Activated CD4-positive, alpha-beta memory T cell treated with anti-CD3 and anti-CD28 coated beads for 36 hours (primary cell): ENCODE measurements around the gene GJD4. TPM values are rescaled to one million over a fixed set of nuclear protein-coding genes. Genes with fewer than 3 reads are reported as not detected.

ENCODE experiments used
- CTCF ChIA-PET: fragments of 350-600 bp; sonication (Branson Sonifier 250); formaldehyde crosslinking; loops from one replicate; lab custom pipeline; 2021; ENCODE audit warnings: antibody characterized with exemption, inconsistent platforms; lab: Charles Lee
- POLR2A ChIA-PET: fragments of 350-600 bp; sonication (Branson Sonifier 250); formaldehyde crosslinking; loops from one replicate; lab custom pipeline; 2021; ENCODE audit warnings: antibody characterized with exemption; lab: Charles Lee
- DNase-seq: peaks from one replicate; pipeline ENCODE4 v3.0.0-alpha.2; 2020
- H3K27ac Mint-ChIP-seq: one replicate; pipeline ENCODE4 v1.8.0; 2021; ENCODE audit warnings: mixed read lengths
- H3K27me3 Mint-ChIP-seq: one replicate; pipeline ENCODE4 v1.8.0; 2021; ENCODE audit warnings: mixed read lengths
- H3K36me3 Mint-ChIP-seq: one replicate; pipeline ENCODE4 v1.8.0; 2021; ENCODE audit warnings: mixed read lengths
- H3K4me1 Mint-ChIP-seq: one replicate; pipeline ENCODE4 v1.8.0; 2021; ENCODE audit warnings: low read depth, mixed read lengths
- H3K4me3 Mint-ChIP-seq: one replicate; pipeline ENCODE4 v1.8.0; 2021; ENCODE audit warnings: mild to moderate bottlenecking, mixed read lengths
- H3K9me3 Mint-ChIP-seq: one replicate; pipeline ENCODE4 v1.8.0; 2021; ENCODE audit warnings: mixed read lengths
- intact Hi-C: fragments of 100-400 bp; cut with micrococcal nuclease; formaldehyde crosslinking; loops from one replicate; pipeline ENCODE4 v1.15.1; 2023
- total RNA-seq, 2 experiments: library from RNA; stranded (reverse); gene quantifications; one replicate each; pipeline ENCODE4 v1.2.3, GENCODE V29; 2021

GJD4 gene
- total RNA-seq, 2 experiments from 2014 or later = not detected

- intact Hi-C loops = loop anchor here (2.0 to 10.0 kb wide), 4 partner anchors 270 to 647 kb away; partner anchors contain the start of genes CCNY and CREM
These were observed 37.1 kb downstream of the GJD4 start, which contains the start of gene FZD8 for GRCh38 chr10:35642035-35642792. TSS of gene FZD8 (minus strand) at chr10:35642296. CDS start at chr10:35641429, 867 bp downstream.

DNA sequence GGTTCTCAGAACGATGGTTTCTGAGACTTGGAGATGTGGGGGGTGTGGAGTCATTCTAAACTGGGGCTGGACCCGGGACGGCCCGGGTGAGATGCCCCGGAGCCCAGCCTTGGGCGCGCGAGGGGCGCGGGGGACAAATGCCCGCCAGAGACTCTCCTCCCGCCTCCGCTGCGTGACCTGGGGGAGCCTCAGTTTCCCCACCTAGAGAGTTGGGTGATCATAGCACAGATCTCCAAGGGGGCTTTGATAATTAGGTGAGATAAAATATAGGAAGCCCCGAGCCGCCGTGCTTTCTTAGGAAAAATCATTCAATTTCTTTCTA is 37.6 kb downstream of the GJD4 start:
- Mint-ChIP-seq H3K27ac (no peak overlapping the region), H3K36me3 (no peaks in the 10 kb centered on the region), H3K27me3 (peaks cover 31% of the 10 kb centered on the region), H3K4me1 (peaks cover 22% of the 10 kb centered on the region), H3K4me3 (peak overlapping the region; percentile 78), H3K9me3 (no peaks in the 10 kb centered on the region)
- POLR2A ChIA-PET = no interaction called here
- DNase-seq = no peak
- intact Hi-C loops = loop anchor here (2.0 to 10.0 kb wide), 4 partner anchors 270 to 648 kb away; partner anchors contain the start of genes CCNY and CREM
- CTCF ChIA-PET = no interaction called here

More at GRCh38 chr10:35642035-35642792, 37.1 kb downstream of the GJD4 start, which contains the start of gene FZD8:
- Mint-ChIP-seq H3K27me3 (peaks cover 34% of the 10 kb centered on the region), H3K4me3 (peak within 1 kb of the TSS; percentile 78), H3K9me3 (no peaks in the 10 kb centered on the region), H3K27ac (no peak within 1 kb of the TSS), H3K4me1 (peaks cover 27% of the 10 kb centered on the region), H3K36me3 (no peaks in the 10 kb centered on the region)
- DNase-seq = peak; percentile 83
- CTCF ChIA-PET = no interaction called here
- POLR2A ChIA-PET = no interaction called here

- H3K36me3 Mint-ChIP-seq = no peaks in the 10 kb centered on the region
- no peaks in the 10 kb centered on the region for H3K9me3 Mint-ChIP-seq
- POLR2A ChIA-PET = no interaction called here
- peaks cover 22% of the 10 kb centered on the region for H3K4me1 Mint-ChIP-seq
- peaks cover 24% of the 10 kb centered on the region for H3K27me3 Mint-ChIP-seq
- CTCF ChIA-PET = interaction anchor here (0.5 to 0.6 kb wide), 2 partner anchors 8 to 138 kb away, joined by 3 to 4 read pairs; no protein-coding TSS in a partner anchor
- intact Hi-C loops = loop anchor here (2.0 to 10.0 kb wide), 4 partner anchors 269 to 649 kb away; partner anchors contain the start of genes CCNY and CREM
- H3K27ac Mint-ChIP-seq = no peak overlapping the region
- peak; percentile 13 for DNase-seq
- H3K4me3 Mint-ChIP-seq = peak overlapping the region; percentile 78
These were observed 38.3 kb downstream of the GJD4 start for GRCh38 chr10:35643151-35644049.

DNA sequence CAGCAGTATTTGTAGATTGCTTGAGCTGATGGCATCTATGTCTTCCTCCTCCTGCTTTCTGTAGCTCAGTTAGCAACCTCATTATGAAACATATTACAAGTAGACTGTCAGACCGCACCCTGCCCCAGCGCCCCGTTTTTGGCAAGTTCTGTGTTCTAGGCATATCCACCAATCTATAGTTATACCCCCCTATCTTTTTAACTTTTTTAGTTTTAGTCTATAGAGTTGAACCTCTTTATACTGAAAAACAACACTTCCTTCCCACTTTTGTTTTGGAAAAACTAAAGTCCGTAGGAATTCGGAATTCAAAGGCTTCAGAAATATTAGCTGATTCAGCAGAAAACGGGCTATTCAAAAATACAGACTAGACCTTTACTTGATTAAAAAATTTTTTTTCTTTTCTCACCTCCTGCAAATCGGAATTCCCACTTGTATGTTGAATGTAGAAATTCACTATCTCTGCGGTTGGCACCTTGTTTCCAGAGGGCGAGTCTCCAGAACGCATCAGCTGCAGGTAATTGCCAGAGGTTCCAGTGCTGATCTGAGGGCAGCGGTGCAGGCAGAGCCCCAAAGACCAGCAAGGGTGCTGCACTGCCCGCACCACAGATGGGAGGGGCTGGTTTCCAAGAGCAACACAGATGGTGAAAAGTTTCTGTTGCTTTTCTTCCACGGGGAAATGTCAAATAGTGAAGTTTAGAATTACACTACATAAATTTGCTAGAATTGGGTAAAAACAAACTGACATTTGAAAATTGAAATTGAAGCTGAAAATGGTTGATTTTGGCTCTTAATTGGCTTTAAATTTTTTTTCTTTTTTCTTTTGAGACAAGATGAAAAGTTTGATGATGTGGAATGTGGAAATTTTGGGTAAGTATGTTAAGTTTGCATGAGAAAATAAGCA is 39.2 kb downstream of the GJD4 start:
- H3K4me3 Mint-ChIP-seq = peak overlapping the region; percentile 78
- H3K27ac Mint-ChIP-seq = no peak overlapping the region
- CTCF ChIA-PET = interaction anchor here (0.5 to 1.2 kb wide), 3 partner anchors 9 to 138 kb away, joined by 3 to 5 read pairs (median 4); no protein-coding TSS in a partner anchor
- no peaks in the 10 kb centered on the region for H3K36me3 Mint-ChIP-seq
- POLR2A ChIA-PET = no interaction called here
- peaks cover 20% of the 10 kb centered on the region for H3K27me3 Mint-ChIP-seq
- peak; percentile 26 for DNase-seq
- H3K9me3 Mint-ChIP-seq = no peaks in the 10 kb centered on the region
- intact Hi-C loops = loop anchor here (5.0 to 10.0 kb wide), 3 partner anchors 268 to 649 kb away; partner anchors contain the start of gene CCNY
- peaks cover 22% of the 10 kb centered on the region for H3K4me1 Mint-ChIP-seq

DNA sequence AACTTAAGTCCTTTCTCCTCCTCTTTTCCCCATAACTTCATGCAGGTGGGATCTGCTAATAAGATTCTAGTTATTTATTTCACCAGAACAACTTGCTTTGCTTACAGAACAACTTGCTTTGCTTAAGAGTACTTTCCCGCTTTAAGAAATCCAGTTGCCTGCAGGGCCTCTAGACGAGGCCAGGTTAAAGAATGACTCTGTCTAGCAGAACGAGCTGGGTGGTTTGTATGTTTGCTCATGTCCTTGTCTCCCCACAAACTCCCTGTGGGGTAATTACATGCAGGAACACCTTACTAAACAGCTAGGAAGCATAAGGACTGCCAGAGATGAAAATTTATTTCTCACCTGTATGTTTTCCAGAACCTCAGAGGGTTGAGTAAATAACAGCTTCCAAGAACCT is 45.8 kb downstream of the GJD4 start:
- intact Hi-C loops = no loop called here
- Mint-ChIP-seq H3K4me1 (no peaks in the 10 kb centered on the region), H3K27me3 (peaks cover 8% of the 10 kb centered on the region), H3K36me3 (no peaks in the 10 kb centered on the region), H3K27ac (no peak overlapping the region), H3K4me3 (no peak overlapping the region), H3K9me3 (no peaks in the 10 kb centered on the region)
- POLR2A ChIA-PET = no interaction called here
- no peak for DNase-seq
- CTCF ChIA-PET = interaction anchor here (0.9 kb wide), 1 partner anchor 87 kb away, joined by 4 read pairs; no protein-coding TSS in a partner anchor

GRCh38 chr10:35652824-35653223 is 47.7 kb downstream of the GJD4 start:
- Mint-ChIP-seq H3K4me1 (no peaks in the 10 kb centered on the region), H3K27ac (no peak overlapping the region), H3K36me3 (no peaks in the 10 kb centered on the region), H3K9me3 (no peaks in the 10 kb centered on the region), H3K27me3 (peaks cover 9% of the 10 kb centered on the region), H3K4me3 (no peak overlapping the region)
- ChIA-PET POLR2A (no interaction called here), CTCF (no interaction called here)
- DNase-seq = no peak
- intact Hi-C loops = no loop called here

- intact Hi-C loops = no loop called here
- POLR2A ChIA-PET = no interaction called here
- H3K36me3 Mint-ChIP-seq = no peaks in the 10 kb centered on the region
- no peak overlapping the region for H3K4me3 Mint-ChIP-seq
- H3K27ac Mint-ChIP-seq = no peak overlapping the region
- peaks cover 14% of the 10 kb centered on the region for H3K27me3 Mint-ChIP-seq
- no peak for DNase-seq
- no peaks in the 10 kb centered on the region for H3K4me1 Mint-ChIP-seq
- CTCF ChIA-PET = no interaction called here
- H3K9me3 Mint-ChIP-seq = peaks cover 4% of the 10 kb centered on the region
These were observed 52.5 kb downstream of the GJD4 start for GRCh38 chr10:35657621-35658020.

Other genes with a start within 250 kb of the GJD4 start
- under 1 TPM; 0.31 to 0.45 TPM for gene FZD8, start 37.0 kb downstream of the GJD4 start, total RNA-seq